HG02610 (cell line): ENCODE results near the gene VCAM1.
"Not testable (repeated sequence)": the region's sequence is repeated elsewhere in the genome, so short reads cannot be mapped to it uniquely, and the experiment has no call there.

Experiments
- ATAC-seq: cut with Tn5 transposase; IDR thresholded peaks from one replicate; pipeline ENCODE4 v1.9.1; 2021; ENCODE audit warnings: mild to moderate bottlenecking, moderate library complexity; ENCODE audit not compliant: unreplicated experiment

Gene VCAM1, protein sequence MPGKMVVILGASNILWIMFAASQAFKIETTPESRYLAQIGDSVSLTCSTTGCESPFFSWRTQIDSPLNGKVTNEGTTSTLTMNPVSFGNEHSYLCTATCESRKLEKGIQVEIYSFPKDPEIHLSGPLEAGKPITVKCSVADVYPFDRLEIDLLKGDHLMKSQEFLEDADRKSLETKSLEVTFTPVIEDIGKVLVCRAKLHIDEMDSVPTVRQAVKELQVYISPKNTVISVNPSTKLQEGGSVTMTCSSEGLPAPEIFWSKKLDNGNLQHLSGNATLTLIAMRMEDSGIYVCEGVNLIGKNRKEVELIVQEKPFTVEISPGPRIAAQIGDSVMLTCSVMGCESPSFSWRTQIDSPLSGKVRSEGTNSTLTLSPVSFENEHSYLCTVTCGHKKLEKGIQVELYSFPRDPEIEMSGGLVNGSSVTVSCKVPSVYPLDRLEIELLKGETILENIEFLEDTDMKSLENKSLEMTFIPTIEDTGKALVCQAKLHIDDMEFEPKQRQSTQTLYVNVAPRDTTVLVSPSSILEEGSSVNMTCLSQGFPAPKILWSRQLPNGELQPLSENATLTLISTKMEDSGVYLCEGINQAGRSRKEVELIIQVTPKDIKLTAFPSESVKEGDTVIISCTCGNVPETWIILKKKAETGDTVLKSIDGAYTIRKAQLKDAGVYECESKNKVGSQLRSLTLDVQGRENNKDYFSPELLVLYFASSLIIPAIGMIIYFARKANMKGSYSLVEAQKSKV

DNA sequence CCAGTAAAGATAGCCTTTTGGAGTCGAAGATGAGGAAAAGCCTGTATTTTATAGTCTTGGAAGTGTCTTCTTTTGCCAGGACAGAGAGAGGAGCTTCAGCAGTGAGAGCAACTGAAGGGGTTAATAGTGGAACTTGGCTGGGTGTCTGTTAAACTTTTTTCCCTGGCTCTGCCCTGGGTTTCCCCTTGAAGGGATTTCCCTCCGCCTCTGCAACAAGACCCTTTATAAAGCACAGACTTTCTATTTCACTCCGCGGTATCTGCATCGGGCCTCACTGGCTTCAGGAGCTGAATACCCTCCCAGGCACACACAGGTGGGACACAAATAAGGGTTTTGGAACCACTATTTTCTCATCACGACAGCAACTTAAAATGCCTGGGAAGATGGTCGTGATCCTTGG, at the start of gene VCAM1:
TSS of gene VCAM1 (plus strand) at position 253 of the 400 bp plus-strand sequence. CDS start at position 372, 119 bp downstream.
- ATAC-seq: no peak

DNA sequence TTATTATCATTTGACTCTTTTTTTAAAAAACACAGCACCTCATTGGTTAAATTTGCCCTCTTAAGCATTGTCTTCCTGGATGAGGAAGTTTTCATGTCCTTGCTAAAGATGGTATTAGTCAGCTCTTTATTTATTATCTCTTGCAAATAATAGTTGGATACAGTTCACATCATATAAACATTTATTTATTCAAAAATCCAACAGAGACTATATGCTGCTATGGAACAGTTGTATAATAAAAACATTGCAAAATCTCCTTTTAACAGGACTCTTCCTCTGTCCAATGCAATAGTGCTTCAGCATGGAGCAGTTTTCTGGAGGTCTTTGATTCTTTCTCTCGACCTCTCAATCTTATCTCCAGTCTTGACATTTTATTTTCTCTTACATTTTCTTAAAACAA, 49.5 kb upstream of the VCAM1 start:
- no peak for ATAC-seq

DNA sequence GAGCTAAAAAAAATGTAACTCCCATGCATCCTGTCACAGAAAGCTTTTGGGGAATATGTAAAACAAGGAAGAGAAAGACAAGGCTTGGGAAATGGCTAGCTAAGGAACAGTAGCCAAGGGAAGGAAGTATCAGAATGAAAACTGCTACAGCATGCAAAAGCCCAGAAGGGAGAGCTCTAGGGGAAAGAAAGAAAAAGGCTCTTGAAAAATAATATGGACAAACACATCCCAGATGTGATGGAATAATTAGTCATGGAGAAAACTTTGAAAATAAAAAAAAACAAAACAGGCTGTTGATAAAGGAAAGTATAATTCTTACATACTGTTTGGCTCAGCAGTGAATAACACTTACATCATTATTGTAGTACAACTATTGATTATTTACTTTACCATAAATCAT, 47.9 kb upstream of the VCAM1 start:
- no peak for ATAC-seq

DNA sequence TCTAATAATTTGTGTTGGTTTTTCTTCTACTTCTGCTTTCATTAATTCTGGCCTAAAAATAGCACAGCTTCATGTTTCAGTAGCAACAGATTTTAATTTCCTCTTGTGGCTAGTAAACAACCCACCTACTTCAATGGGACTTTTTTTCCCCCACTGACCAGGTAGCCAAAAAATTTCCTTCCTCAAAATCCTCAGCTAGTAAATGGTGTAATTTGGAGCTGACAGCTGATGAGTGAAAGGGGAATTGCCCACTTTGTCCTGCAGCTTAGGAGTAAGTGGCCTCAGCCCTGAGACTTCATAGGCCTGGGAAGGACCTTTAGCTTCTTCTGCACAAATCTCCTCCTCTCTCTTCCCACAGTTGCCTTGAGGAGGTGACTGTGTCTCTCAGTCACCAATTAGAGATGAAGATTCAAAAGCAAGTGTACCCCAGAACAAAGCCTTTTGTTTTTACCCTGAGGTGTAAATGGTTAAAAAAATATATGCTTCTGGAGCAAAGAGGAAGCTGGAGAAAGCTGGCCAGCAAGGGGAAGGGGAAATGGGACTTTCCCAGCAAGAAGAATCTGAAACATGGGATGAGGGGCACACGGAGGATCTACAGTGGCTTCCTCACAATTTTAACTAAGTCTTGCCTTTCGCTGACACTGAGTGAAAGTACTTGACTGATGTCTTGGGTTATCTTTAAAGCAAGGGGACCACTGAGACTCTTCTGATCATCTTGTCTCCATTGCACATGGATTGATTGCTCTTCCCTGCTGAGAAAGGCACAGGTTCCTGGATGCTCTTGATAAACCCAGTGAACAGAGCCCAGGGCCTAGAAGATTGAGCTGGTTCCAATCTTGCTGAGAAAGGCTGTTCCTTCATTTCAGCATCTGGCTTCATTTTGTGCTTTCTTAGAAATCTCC, 35.8 kb upstream of the VCAM1 start:
- ATAC-seq: no peak

DNA sequence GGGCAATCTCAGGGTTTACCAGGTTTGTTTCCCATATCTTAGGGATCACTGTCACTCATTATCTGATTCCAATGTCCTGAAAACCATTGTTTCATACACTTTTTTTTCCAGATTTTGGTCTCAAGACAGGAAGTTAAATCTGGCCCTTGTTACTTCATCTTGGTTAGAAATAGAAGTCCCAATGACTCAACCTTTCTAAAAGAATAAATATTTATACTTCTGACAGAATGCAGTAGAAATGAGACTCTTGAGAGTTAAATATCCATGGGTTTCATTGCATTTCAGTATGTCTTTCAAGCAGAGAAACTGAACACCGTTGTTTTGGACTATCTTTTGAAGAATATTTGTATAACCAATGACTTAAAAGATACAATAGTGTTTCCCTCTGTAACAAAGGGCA, 19.8 kb upstream of the VCAM1 start:
- no peak for ATAC-seq

DNA sequence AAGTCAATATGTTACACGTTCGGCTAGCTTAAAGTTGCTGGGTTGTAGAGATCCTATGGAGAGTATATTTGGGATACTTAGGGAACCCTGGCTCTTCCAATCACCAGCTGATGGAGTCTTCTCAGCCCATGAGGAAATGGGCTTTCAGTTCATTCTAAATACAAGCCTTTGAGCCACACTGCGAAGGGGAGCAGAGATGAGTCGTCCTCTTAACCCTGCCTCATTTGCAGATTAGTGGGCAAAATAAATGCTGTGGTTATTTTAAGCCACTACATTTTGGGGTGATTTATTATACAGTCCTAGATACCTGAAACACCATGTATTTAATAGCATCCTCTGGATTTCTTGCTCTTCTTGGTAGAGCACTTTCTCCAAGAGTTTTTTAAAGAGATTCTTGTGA, 19.0 kb upstream of the VCAM1 start:
- ATAC-seq: no peak

DNA sequence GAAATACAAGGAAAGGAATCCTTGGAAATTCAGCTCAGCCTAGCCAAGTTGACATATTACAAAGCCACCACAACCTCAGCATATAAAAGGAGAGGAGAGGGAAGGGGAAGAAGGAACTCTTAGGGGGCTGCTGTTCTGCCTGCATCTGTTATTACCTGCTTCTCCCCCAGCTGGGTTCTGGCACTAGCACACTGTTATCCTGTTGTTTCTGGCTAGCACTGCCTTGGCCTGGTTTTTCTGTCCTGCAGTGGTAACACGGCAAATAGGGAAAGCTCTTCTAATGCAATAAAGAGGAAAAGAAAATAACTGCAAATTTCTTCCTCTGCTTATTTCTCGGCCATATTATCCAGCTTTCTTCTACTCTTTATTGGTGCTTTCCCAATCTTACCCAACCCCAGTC, 16.5 kb upstream of the VCAM1 start:
- ATAC-seq: no peak

DNA sequence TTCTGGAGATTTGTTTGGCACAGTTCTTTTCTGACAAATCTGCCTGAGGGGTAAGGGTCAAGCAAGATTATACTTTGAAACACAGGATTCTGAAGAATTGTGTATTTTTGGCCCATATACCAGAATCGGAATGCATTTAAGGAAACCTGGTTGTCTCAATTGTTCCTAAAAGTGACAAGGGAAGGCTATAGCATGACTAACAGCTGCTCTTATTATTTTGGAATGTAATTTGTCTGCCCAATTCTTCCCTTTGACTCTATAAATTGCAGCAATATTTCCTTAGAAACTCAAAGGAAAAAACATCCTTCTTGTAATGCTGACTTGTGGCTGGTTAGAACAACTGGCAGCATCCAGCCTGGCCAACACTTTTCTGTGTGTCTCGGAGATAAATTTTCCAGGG, 15.8 kb upstream of the VCAM1 start:
- no peak for ATAC-seq

DNA sequence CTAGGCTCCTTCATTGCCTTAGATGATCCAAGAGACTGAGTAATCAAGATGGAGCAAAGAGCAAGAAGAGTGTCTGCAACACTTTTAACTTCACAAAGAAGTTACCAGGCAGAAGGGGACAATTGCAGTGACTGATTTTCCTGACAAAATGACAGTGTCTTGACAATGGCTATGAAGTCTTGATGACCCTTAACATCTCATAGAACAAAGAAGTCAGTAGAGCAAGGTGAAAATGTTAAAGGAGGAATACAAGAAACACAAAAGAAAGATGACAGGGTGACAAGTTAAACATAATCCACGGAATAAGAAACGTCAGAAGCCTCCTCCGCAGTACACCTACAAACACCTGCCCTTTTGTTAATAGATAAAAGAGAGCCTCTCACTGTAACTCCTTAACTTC, 15.1 kb upstream of the VCAM1 start:
- no peak for ATAC-seq

DNA sequence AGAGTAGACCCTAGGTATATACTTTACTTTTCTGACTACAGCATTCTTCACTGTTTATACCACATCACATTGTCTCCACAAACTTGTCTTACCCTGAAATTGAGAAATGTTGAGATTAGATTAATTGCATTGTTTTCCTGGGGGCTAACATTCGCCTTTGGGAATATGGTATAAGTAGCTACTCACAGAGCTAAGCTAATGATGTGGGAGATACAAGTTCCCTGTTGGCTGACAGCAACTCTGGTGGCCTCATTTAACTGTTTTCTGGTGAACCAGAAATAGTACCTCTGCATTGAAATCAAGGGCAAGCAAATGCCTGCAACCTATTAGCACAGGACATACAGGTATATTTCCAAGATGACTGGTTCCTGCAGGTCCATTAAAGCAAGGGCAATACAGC, 13.2 kb upstream of the VCAM1 start:
- no peak for ATAC-seq

DNA sequence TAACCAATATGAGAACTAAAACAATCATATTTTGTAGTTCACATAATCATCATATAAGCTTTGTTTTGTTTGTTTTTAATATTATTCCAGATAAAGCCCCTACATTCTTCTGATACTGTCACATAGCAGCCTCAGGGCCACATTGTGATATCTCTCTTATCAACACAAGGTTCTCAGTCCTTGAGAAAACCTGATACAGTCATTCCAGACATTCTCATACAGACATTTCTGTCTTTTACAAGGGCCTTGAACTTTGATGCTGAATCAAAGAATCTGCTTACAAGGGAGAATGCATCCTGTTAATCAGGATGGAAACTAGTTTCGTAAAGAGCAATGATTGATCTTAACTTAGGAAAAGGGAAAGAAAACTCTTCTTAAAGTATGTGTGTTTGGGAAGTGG, 12.7 kb upstream of the VCAM1 start:
- ATAC-seq: no peak

DNA sequence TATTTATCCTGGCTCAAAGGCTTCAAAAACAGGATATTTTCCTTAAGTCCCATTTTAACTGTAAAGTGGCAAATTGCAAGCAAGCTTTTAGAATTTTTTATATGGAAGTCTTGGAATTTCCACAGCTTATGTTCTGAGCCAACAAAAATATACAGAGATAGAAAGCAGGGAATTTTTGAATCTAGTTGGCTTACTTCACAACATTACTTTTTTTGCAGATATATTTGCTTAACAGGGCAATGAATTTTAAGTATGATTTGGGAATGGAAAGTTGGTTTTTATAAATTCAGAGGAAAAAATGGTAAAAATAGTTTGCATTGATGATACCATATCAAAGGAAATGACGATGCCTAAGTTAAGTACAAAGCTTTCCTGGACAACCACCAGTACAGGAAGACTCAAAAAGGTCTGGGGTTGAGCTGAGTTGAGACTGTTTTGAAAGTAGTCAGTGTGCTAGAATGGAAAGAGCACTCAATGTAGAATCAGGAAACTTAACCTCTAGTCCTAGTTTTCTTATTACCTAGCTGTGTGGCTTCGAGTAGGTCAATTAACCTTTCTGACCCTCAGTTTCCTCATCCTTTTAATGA, 11.0 kb upstream of the VCAM1 start:
- ATAC-seq: no peak

DNA sequence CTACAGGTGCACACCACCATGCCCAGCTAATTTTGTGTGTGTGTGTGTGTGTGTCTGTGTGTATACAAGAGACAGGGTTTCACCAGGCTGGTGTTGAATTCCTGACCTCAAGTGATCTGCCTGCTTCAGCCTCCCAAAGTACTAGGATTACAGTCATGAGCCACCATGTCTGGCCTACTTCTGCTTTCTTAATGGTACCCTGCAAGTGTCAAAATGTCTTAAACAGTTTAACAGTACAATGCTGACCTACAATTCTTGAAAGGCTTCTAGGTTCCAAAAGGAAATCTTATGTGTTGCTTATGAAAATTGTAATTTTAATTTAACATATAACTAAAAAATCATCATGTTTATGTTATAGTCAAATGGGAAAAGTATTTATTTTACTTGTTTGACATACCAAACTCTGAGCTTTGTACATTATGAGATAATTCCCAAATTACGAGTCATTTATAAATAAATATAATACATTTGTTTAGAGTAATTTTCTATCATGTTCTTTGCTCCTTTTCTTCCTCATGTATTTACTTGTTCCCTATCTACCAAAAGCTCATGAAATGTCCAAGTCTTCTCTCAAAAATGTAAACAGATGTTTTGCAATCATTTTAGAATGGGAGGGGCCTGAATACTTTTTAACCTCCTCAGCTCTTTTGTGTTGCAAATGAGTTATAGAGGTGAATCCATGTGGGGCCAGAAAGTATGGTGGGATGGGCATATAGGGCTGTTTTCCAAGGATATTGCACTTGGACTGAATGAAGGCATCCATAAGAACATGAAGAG, 8.4 kb upstream of the VCAM1 start:
- no peak for ATAC-seq

DNA sequence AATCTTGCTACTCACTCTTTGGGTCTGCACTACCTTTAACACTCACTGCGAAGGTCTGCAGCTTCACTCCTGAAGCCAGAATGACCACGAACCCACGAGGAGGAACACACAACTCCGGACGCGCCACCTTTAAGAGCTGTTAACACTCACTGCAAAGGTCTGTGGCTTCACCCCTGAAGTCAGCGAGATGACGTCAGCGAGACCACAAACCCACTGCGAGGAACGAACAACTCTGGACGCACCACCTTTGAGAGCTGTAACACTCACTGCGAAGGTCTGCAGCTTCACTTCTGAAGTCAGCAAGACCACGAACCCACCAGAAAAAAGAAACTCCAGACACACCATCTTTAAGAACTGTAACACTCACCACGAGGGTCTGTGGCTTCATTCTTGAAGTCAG, 6.5 kb upstream of the VCAM1 start:
- not testable (repeated sequence) for ATAC-seq

DNA sequence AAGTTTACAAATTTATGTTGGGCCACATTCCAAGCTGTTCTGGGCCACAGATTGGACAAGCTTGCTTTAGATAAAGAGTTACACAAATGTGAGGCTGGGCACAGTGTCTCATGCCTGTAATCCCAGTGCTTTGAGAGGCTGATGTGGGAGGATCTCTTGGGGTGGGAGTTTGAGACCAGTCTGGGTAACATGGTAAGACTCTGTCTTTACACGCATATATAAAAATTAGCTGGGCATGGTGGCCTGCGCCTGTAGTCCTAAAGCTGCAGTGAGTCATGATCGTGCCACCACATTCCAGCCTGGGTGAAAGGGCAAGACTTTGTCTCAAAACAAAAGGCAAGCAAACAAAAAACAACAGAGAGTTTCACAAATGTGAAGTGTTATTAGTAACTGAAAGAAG, 5.9 kb upstream of the VCAM1 start:
- no peak for ATAC-seq

DNA sequence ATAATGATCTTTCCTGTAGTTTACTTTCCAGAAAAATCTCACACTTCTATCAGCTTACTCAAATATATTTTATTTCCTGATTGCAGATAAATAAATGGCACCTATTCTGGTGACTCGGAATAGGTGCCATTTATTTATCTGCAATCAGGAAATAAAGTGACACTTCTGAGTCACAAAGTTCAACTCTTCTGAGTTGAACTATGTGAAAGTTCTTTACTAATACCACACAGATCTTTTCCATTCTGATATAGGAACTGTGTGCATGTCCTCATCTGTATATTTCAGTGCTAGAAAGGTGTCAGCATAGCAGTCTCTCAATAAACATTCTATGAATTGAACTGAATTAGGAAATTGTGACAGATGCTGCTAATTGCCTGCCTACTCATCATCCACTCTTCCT, 4.9 kb upstream of the VCAM1 start:
- no peak for ATAC-seq

DNA sequence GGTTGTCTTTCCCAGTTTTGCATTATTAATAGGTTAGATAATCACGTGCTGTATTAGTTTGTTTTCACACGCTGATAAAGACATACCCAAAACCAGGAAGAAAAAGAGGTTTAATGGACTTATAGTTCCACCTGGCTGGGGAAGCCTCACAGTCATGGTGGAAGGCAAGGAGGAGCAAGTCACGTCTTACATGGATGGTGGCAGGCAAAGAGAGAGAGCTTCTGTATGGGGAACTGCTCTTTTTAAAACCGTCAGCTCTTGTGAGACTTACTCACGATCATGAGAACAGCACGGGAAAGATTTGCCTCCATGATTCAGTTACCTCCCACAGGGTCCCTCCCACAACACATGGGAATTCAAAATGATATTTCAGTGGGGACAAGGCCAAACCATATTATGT, 2.3 kb upstream of the VCAM1 start:
- no peak for ATAC-seq

DNA sequence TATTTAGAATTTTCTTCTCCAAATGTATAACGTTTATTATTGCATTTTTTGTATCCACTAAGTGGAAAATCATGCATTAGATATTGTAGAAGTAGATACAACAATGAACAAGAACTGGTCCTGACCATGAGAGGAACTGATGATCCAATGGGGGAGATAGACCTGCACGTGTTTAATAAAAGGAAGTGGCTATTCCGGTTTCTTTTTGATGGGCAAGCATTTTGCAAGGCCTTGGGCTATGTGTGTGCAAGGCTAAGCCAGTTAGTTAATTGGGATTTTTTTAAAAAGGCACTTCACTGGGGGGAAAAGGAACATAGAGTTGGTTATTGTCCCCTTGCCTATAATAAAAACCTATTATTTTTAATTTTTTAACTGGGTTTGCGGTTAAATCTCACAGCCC, 961 bp upstream of the VCAM1 start:
- no peak for ATAC-seq

DNA sequence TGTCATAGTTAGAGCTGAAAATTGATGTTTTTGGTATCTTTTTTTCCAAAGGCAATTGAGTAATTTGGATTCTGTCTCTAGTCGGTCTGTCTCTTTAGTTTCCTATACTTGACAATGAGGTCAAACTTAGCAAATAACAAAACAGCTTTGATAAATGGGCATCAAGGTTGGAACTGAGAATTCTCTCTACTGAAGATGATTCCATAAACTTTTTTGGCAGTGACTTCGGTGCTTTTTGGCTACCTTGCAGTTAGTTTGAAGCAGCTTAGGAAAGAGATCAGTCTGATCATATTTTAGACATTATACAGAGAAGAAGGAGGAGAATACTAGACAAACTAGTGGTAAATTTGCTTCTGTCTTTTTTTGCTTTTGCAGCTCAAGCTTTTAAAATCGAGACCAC, 559 bp downstream of the VCAM1 start:
- ATAC-seq: no peak

DNA sequence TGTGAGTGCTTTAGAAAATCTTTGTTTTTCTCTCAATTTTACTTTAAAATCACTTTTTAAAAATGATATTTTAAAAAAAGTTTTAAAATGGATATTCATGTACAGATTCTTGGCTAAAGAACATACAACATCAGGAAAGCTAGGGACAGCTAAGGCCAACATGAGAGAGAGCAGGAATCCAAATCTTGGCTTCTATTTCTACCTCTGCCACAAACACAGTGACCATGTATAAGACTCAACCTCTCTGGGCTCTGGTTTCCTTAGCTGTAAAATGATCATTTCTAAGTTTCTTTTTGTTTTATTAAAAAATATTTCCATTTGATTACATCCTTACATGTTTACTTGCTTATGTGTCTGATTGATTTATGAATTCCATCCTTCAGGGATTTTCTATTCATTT, 1.2 kb downstream of the VCAM1 start:
- ATAC-seq: no peak
